ENCODE results near the gene SELENOT.
"Not testable (repeated sequence)": the region's sequence is repeated elsewhere in the genome, so short reads cannot be mapped to it uniquely, and the experiment has no call there.

SELENOT gene

GRCh38 chr3:150609988-150610387 lies 6.9 kb downstream of the SELENOT start:
- Histone ChIP-seq H3K9me3 (ENCODE audit: insufficient read depth, low read length) (no peaks in the 10 kb centered on the region), H3K27me3 (ENCODE audit: insufficient read depth, insufficient read length) (no peaks in the 10 kb centered on the region), H3K4me1 (ENCODE audit: insufficient read depth, insufficient read length) (no peaks in the 10 kb centered on the region), H3K9ac (ENCODE audit: insufficient read length, low read depth) (no peak overlapping the region), H3K36me3 (ENCODE audit: insufficient read depth, insufficient read length, low read length) (peaks cover 46% of the 10 kb centered on the region), H3K4me3 (ENCODE audit: insufficient read length, low read depth) (no peak overlapping the region)
- TF ChIP-seq SUZ12 (IDR thresholded peaks at IDR 0.05; ENCODE audit: extremely low read depth, insufficient read depth, insufficient read length) = no peak
- no peak for TF ChIP-seq YY1 (IDR thresholded peaks at IDR 0.05; ENCODE audit: insufficient read depth, insufficient read length)
- no peak for TF ChIP-seq ZNF274 (IDR thresholded peaks at IDR 0.05; ENCODE audit: low read depth, low read length)
- no peak for DNase-seq (ENCODE audit: low read depth, low spot score)

DNA sequence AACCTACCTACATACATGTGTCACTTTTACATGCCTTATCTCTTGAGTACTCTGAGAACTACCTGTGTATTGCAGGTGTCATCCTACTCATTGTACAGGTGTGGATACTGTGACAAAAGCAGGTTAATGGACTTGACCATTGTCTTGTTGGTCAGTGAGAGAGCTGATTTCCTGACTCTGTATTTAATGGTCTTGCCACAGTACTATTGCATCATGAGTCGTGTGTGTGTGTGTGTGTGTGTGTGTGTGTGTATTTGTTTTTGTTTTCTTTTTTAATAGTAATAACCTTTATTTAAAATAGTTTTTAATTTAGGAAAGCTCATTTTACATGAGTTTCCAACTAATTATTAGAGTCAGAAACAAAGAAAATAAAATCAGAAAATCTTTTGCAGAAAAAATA lies 7.7 kb downstream of the SELENOT start:
- Histone ChIP-seq H3K4me1 (ENCODE audit: insufficient read depth, insufficient read length) (no peaks in the 10 kb centered on the region), H3K36me3 (ENCODE audit: insufficient read depth, insufficient read length, low read length) (peaks cover 43% of the 10 kb centered on the region), H3K9ac (ENCODE audit: insufficient read length, low read depth) (no peak overlapping the region), H3K27me3 (ENCODE audit: insufficient read depth, insufficient read length) (no peaks in the 10 kb centered on the region), H3K9me3 (ENCODE audit: insufficient read depth, low read length) (no peaks in the 10 kb centered on the region), H3K4me3 (ENCODE audit: insufficient read length, low read depth) (no peak overlapping the region)
- TF ChIP-seq SUZ12 (IDR thresholded peaks at IDR 0.05; ENCODE audit: extremely low read depth, insufficient read depth, insufficient read length) (no peak), YY1 (IDR thresholded peaks at IDR 0.05; ENCODE audit: insufficient read depth, insufficient read length) (no peak)
- DNase-seq (ENCODE audit: low read depth, low spot score) = no peak

GRCh38 chr3:150611666-150612065 lies 8.5 kb downstream of the SELENOT start:
- H3K4me3 ChIP-seq (ENCODE audit: insufficient read length, low read depth) = no peak overlapping the region
- no peaks in the 10 kb centered on the region for H3K4me1 ChIP-seq (ENCODE audit: insufficient read depth, insufficient read length)
- no peaks in the 10 kb centered on the region for H3K9me3 ChIP-seq (ENCODE audit: insufficient read depth, low read length)
- TF ChIP-seq ZNF274 (IDR thresholded peaks at IDR 0.05; ENCODE audit: low read depth, low read length) = no peak
- TF ChIP-seq SUZ12 (IDR thresholded peaks at IDR 0.05; ENCODE audit: extremely low read depth, insufficient read depth, insufficient read length) = no peak
- TF ChIP-seq YY1 (IDR thresholded peaks at IDR 0.05; ENCODE audit: insufficient read depth, insufficient read length) = no peak
- no peak for DNase-seq (ENCODE audit: low read depth, low spot score)
- no peak overlapping the region for H3K9ac ChIP-seq (ENCODE audit: insufficient read length, low read depth)
- H3K36me3 ChIP-seq (ENCODE audit: insufficient read depth, insufficient read length, low read length) = peaks cover 39% of the 10 kb centered on the region
- no peaks in the 10 kb centered on the region for H3K27me3 ChIP-seq (ENCODE audit: insufficient read depth, insufficient read length)

DNA sequence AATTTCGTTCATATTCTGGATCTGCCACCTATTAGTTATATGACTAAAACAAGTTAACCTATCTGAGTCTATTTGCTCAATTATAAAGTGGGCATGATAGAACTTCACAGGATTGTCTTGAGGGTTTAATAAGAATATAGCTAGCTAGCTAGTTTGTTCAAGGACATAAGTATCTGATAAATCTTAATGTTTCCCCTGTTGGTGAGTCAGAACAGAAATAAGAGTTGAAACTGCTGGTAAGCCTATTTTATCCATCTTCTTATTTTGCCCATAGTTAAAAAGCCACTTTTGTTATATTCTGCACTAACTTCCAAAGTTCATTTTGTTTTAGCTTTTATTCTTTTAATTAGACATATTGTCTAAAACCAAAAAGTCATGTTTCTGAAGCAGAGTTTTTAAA lies 9.4 kb downstream of the SELENOT start:
- no peak overlapping the region for H3K9ac ChIP-seq (ENCODE audit: insufficient read length, low read depth)
- H3K9me3 ChIP-seq (ENCODE audit: insufficient read depth, low read length) = no peaks in the 10 kb centered on the region
- DNase-seq (ENCODE audit: low read depth, low spot score) = no peak
- peaks cover 33% of the 10 kb centered on the region for H3K36me3 ChIP-seq (ENCODE audit: insufficient read depth, insufficient read length, low read length)
- no peaks in the 10 kb centered on the region for H3K4me1 ChIP-seq (ENCODE audit: insufficient read depth, insufficient read length)
- no peak overlapping the region for H3K4me3 ChIP-seq (ENCODE audit: insufficient read length, low read depth)
- no peaks in the 10 kb centered on the region for H3K27me3 ChIP-seq (ENCODE audit: insufficient read depth, insufficient read length)
- TF ChIP-seq ZNF274 (IDR thresholded peaks at IDR 0.05; ENCODE audit: low read depth, low read length) = no peak
- no peak for TF ChIP-seq SUZ12 (IDR thresholded peaks at IDR 0.05; ENCODE audit: extremely low read depth, insufficient read depth, insufficient read length)
- no peak for TF ChIP-seq YY1 (IDR thresholded peaks at IDR 0.05; ENCODE audit: insufficient read depth, insufficient read length)

DNA sequence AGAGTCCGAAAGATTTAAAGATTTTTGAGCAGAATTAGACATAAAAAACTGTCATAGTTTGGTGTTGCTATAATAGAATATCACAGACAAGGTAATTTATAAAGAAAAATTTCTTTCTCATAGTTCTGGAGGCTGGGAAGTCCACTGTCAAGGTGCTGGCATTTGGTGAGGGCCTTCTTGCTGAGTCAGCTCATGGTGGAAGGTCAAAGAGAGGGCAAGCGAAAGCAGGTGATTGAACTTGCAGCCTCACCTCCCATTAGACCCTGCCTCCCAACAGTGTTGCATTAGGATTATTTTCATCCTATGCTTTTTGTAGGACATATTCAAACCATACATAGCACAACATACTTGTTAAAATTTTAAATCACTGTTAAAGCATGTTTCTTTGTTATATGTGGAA lies 9.9 kb downstream of the SELENOT start:
- DNase-seq (ENCODE audit: low read depth, low spot score) = no peak
- TF ChIP-seq SUZ12 (IDR thresholded peaks at IDR 0.05; ENCODE audit: extremely low read depth, insufficient read depth, insufficient read length) (no peak), ZNF274 (IDR thresholded peaks at IDR 0.05; ENCODE audit: low read depth, low read length) (no peak), YY1 (IDR thresholded peaks at IDR 0.05; ENCODE audit: insufficient read depth, insufficient read length) (no peak)
- no peaks in the 10 kb centered on the region for H3K4me1 ChIP-seq (ENCODE audit: insufficient read depth, insufficient read length)

DNA sequence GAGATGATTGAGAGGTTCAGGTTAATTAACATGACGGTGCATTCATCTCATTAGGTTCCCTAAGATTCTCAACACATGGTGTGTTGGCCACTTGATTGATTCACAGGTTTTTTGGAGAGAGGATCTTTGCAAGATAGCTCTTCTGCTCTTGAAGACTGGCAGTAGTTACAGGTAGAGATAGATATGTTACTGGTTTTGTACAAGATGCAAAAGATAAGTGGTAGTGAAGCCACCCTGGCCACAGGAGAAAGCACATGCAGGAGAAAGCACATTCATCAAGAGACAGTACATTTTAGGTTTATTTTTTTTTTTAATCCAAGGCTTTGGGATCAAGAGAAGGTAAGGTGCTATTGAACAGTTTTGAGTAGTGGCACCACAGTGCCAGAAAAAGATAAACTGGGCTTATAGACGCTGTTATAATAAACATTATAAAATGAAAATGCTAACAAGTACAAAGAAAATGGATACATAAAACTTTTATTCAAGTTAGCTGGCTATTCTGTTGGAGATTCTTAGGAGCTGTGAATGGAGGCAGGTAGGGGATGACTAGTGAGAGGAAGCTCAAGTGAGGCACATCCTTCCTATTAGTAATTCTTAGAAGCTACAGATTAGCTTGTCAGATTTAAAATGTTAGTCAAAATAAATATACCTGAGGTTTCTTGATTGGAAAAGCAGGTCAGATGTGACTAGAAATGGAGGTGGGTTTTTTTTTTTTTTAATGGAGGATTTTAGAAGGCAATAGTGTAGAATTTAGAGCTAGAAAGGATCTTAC lies 10.8 kb downstream of the SELENOT start:
- no peaks in the 10 kb centered on the region for H3K4me1 ChIP-seq (ENCODE audit: insufficient read depth, insufficient read length)
- TF ChIP-seq ZNF274 (IDR thresholded peaks at IDR 0.05; ENCODE audit: low read depth, low read length) = no peak
- no peak for TF ChIP-seq SUZ12 (IDR thresholded peaks at IDR 0.05; ENCODE audit: extremely low read depth, insufficient read depth, insufficient read length)
- no peak for TF ChIP-seq YY1 (IDR thresholded peaks at IDR 0.05; ENCODE audit: insufficient read depth, insufficient read length)
- peaks cover 32% of the 10 kb centered on the region for H3K36me3 ChIP-seq (ENCODE audit: insufficient read depth, insufficient read length, low read length)

More for the DNA sequence above, 9.9 kb downstream of the SELENOT start:
- H3K9me3 ChIP-seq (ENCODE audit: insufficient read depth, low read length) = no peaks in the 10 kb centered on the region
- no peak overlapping the region for H3K4me3 ChIP-seq (ENCODE audit: insufficient read length, low read depth)
- H3K36me3 ChIP-seq (ENCODE audit: insufficient read depth, insufficient read length, low read length) = peaks cover 32% of the 10 kb centered on the region
- H3K27me3 ChIP-seq (ENCODE audit: insufficient read depth, insufficient read length) = no peaks in the 10 kb centered on the region
- no peak overlapping the region for H3K9ac ChIP-seq (ENCODE audit: insufficient read length, low read depth)

DNA sequence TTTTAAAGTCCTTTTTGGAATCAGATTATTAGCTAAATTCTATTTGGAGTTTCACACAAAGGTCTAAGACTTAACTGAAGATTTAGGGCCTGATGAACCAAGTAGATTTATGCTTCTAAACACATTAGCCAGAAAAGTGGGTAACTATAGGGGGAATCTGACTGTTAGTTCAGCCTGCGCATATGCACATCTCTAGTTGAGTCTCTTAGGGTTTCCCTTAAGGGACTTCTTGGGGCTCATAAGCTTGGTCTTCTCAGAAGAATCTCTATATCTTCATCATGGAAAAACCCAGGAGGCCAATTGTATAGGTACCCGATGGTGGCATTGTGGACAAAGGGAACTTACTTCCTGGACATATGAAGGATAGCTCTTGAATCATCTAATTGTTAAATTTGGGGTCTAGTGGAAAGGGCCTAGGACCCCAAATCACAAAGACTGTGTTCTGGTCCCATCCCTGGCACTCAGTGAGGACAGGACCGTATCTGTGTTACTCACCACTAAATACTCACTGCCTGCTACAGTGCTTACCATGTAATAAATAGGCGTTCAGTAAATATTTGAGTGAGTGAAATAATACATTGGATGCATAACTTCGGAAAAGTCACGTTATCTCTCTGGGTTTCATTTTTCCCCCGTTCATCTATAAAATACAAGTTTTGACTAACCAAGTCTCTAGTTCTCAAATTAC lies 17.0 kb downstream of the SELENOT start:
- Histone ChIP-seq H3K4me1 (ENCODE audit: insufficient read depth, insufficient read length) (no peaks in the 10 kb centered on the region), H3K27me3 (ENCODE audit: insufficient read depth, insufficient read length) (no peaks in the 10 kb centered on the region), H3K9me3 (ENCODE audit: insufficient read depth, low read length) (no peaks in the 10 kb centered on the region), H3K4me3 (ENCODE audit: insufficient read length, low read depth) (no peak overlapping the region), H3K9ac (ENCODE audit: insufficient read length, low read depth) (no peak overlapping the region), H3K36me3 (ENCODE audit: insufficient read depth, insufficient read length, low read length) (peaks cover 24% of the 10 kb centered on the region)
- no peak for DNase-seq (ENCODE audit: low read depth, low spot score)
- no peak for TF ChIP-seq ZNF274 (IDR thresholded peaks at IDR 0.05; ENCODE audit: low read depth, low read length)
- TF ChIP-seq YY1 (IDR thresholded peaks at IDR 0.05; ENCODE audit: insufficient read depth, insufficient read length) = no peak
- no peak for TF ChIP-seq SUZ12 (IDR thresholded peaks at IDR 0.05; ENCODE audit: extremely low read depth, insufficient read depth, insufficient read length)

More for the DNA sequence above, 10.8 kb downstream of the SELENOT start:
- DNase-seq (ENCODE audit: low read depth, low spot score) = no peak
- no peak overlapping the region for H3K4me3 ChIP-seq (ENCODE audit: insufficient read length, low read depth)
- no peaks in the 10 kb centered on the region for H3K27me3 ChIP-seq (ENCODE audit: insufficient read depth, insufficient read length)
- no peak overlapping the region for H3K9ac ChIP-seq (ENCODE audit: insufficient read length, low read depth)
- no peaks in the 10 kb centered on the region for H3K9me3 ChIP-seq (ENCODE audit: insufficient read depth, low read length)

DNA sequence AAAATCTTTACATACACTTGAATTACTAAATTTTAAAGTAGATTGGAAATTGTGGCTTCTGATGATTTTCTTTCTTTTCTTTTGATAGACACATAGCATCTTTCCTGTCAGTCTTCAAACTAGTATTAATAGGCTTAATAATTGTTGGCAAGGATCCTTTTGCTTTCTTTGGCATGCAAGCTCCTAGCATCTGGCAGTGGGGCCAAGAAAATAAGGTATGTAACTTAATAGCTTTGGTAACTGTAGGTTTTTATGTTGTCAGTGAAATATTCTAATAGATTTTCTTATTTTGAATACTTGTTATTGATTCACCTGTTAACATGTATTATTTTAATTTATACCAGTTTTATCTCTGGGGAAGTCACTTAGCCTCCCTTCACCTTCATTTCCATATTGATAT lies 19.8 kb downstream of the SELENOT start:
- H3K27me3 ChIP-seq (ENCODE audit: insufficient read depth, insufficient read length); H3K4me1 ChIP-seq (ENCODE audit: insufficient read depth, insufficient read length); H3K4me3 ChIP-seq (ENCODE audit: insufficient read length, low read depth); H3K9ac ChIP-seq (ENCODE audit: insufficient read length, low read depth); H3K9me3 ChIP-seq (ENCODE audit: insufficient read depth, low read length); DNase-seq (ENCODE audit: low read depth, low spot score): not testable (repeated sequence)
- H3K36me3 ChIP-seq (ENCODE audit: insufficient read depth, insufficient read length, low read length) = peaks cover 42% of the 10 kb centered on the region
